ENCODE results near the gene STK38. TPM values are rescaled to one million over a fixed set of nuclear protein-coding genes. Genes with fewer than 3 reads are reported as not detected.

The STK38 gene
- total and polyA plus RNA-seq, 2 of the 13 experiments (the other 11 are each of a cell fraction or from before 2014, with no cell fraction given) = 10.3 to 20.7 TPM

GRCh38 chr6:36546920-36547645 is at the start of gene STK38 (continued):
- TF ChIP-seq HDAC2 (CRISPR knock-in tag; IDR thresholded peaks at IDR 0.05) = peak; percentile 71; the same call in 1 of the 2 replicates
- TF ChIP-seq ZNF280B (CRISPR knock-in tag; IDR thresholded peaks at IDR 0.05; ENCODE audit: borderline replicate concordance) = peak; percentile 89
- TF ChIP-seq THYN1 (CRISPR knock-in tag; IDR thresholded peaks at IDR 0.05; ENCODE audit: borderline replicate concordance, low read depth) = 0 out of 2 replicates have a peak, but pooled peaks have one; percentile 61
- no peak for TF ChIP-seq ZBTB2 (CRISPR knock-in tag; IDR thresholded peaks at IDR 0.05; ENCODE audit: low read depth)
- TF ChIP-seq NR2C2 (CRISPR knock-in tag; IDR thresholded peaks at IDR 0.05; ENCODE audit: borderline replicate concordance) = peak; percentile 46; the same call in 1 of the 2 replicates
- TF ChIP-seq PRDM10 (CRISPR knock-in tag; IDR thresholded peaks at IDR 0.05; ENCODE audit: low read depth) = no peak
- no peak for TF ChIP-seq HOXA7 (CRISPR knock-in tag; IDR thresholded peaks at IDR 0.05)
- no peak; the same call in 1 of the 2 replicates for TF ChIP-seq ATF2 (CRISPR knock-in tag; IDR thresholded peaks at IDR 0.05)
- TF ChIP-seq THAP7 (CRISPR knock-in tag; IDR thresholded peaks at IDR 0.05) = no peak
- TF ChIP-seq CSRNP2 (CRISPR knock-in tag; conservative IDR thresholded peaks at IDR 0.05; ENCODE audit: low read depth) = no peak
- no peak for TF ChIP-seq ZBTB1 (CRISPR knock-in tag; IDR thresholded peaks at IDR 0.05; ENCODE audit: borderline replicate concordance)
